ENCODE data around the gene MEIS2. TPM values are rescaled to one million over a fixed set of nuclear protein-coding genes. Genes with fewer than 3 reads are reported as not detected.
A peak's percentile ranks its signal among the peaks of the same experiment; 100 is the strongest.

MEIS2 gene
- total RNA-seq, 1 experiment from 2014 or later: 9.3 TPM

- no peaks in the 10 kb centered on the region for H3K36me3 ChIP-seq (ENCODE audit: insufficient read depth, low read length, poor library complexity, severe bottlenecking)
- no peak overlapping the region for H3K27ac ChIP-seq (ENCODE audit: low read depth, low read length, poor library complexity, severe bottlenecking)
- H3K4me3 ChIP-seq (ENCODE audit: low read depth, low read length, poor library complexity, severe bottlenecking): no peak overlapping the region
Measured at GRCh38 chr15:37017031-37017625, 83.2 kb downstream of the MEIS2 start.

GRCh38 chr15:37016231-37016630, 84.1 kb downstream of the MEIS2 start:
- Histone ChIP-seq H3K4me1 (ENCODE audit: insufficient read depth, low read length, poor library complexity, severe bottlenecking) (peaks cover 17% of the 10 kb centered on the region), H3K27ac (ENCODE audit: low read depth, low read length, poor library complexity, severe bottlenecking) (no peak overlapping the region), H3K27me3 (replicated peaks; ENCODE audit: insufficient read depth, low read depth, low read length, poor library complexity) (no peaks in the 10 kb centered on the region), H3K9me3 (ENCODE audit: low read depth, low read length, poor library complexity, severe bottlenecking) (no peaks in the 10 kb centered on the region), H3K4me3 (ENCODE audit: low read depth, low read length, poor library complexity, severe bottlenecking) (no peak overlapping the region), H3K36me3 (ENCODE audit: insufficient read depth, low read length, poor library complexity, severe bottlenecking) (no peaks in the 10 kb centered on the region)
- TF ChIP-seq CTCF (conservative IDR thresholded peaks at IDR 0.05; ENCODE audit: low read depth, low read length): no peak
- no peak for TF ChIP-seq EZH2 (IDR thresholded peaks at IDR 0.05; ENCODE audit: borderline replicate concordance, low read depth, low read length, poor library complexity, severe bottlenecking)
- ChIA-PET POLR2A (ENCODE audit: low non-redundant PET) (no interaction called here), CTCF (no interaction called here)
- BruUV-seq (replicated peaks): no TSS peak
- no peak for DNase-seq (ENCODE audit: low spot score)
- intact Hi-C loops (cut with micrococcal nuclease; ENCODE audit: unreplicated experiment): no loop called here

More at GRCh38 chr15:37017031-37017625, 83.2 kb downstream of the MEIS2 start:
- DNase-seq (ENCODE audit: low spot score): no peak
- ChIA-PET POLR2A (ENCODE audit: low non-redundant PET) (no interaction called here), CTCF (no interaction called here)
- no TSS peak for BruUV-seq (replicated peaks)
- TF ChIP-seq EZH2 (IDR thresholded peaks at IDR 0.05; ENCODE audit: borderline replicate concordance, low read depth, low read length, poor library complexity, severe bottlenecking) (no peak), CTCF (conservative IDR thresholded peaks at IDR 0.05; ENCODE audit: low read depth, low read length) (no peak)
- intact Hi-C loops (cut with micrococcal nuclease; ENCODE audit: unreplicated experiment): no loop called here
- peaks cover 17% of the 10 kb centered on the region for H3K4me1 ChIP-seq (ENCODE audit: insufficient read depth, low read length, poor library complexity, severe bottlenecking)
- H3K27me3 ChIP-seq (replicated peaks; ENCODE audit: insufficient read depth, low read depth, low read length, poor library complexity): no peaks in the 10 kb centered on the region
- no peaks in the 10 kb centered on the region for H3K9me3 ChIP-seq (ENCODE audit: low read depth, low read length, poor library complexity, severe bottlenecking)

GRCh38 chr15:37015451-37015850, 84.9 kb downstream of the MEIS2 start:
- intact Hi-C loops (cut with micrococcal nuclease; ENCODE audit: unreplicated experiment): no loop called here
- Histone ChIP-seq H3K4me3 (ENCODE audit: low read depth, low read length, poor library complexity, severe bottlenecking) (no peak overlapping the region), H3K4me1 (ENCODE audit: insufficient read depth, low read length, poor library complexity, severe bottlenecking) (peaks cover 17% of the 10 kb centered on the region), H3K27me3 (replicated peaks; ENCODE audit: insufficient read depth, low read depth, low read length, poor library complexity) (no peaks in the 10 kb centered on the region), H3K36me3 (ENCODE audit: insufficient read depth, low read length, poor library complexity, severe bottlenecking) (no peaks in the 10 kb centered on the region), H3K27ac (ENCODE audit: low read depth, low read length, poor library complexity, severe bottlenecking) (no peak overlapping the region), H3K9me3 (ENCODE audit: low read depth, low read length, poor library complexity, severe bottlenecking) (no peaks in the 10 kb centered on the region)
- TF ChIP-seq CTCF (conservative IDR thresholded peaks at IDR 0.05; ENCODE audit: low read depth, low read length) (no peak), EZH2 (IDR thresholded peaks at IDR 0.05; ENCODE audit: borderline replicate concordance, low read depth, low read length, poor library complexity, severe bottlenecking) (no peak)
- CTCF ChIA-PET: no interaction called here
- DNase-seq (ENCODE audit: low spot score): peak; percentile 14
- POLR2A ChIA-PET (ENCODE audit: low non-redundant PET): no interaction called here
- BruUV-seq (replicated peaks): no TSS peak

All from A673 (cell line).